HG03342 (cell line): ENCODE results near the gene PMEPA1.
A peak's percentile ranks its signal among the peaks of the same experiment; 100 is the strongest.

ENCODE experiments used
- ATAC-seq: cut with Tn5 transposase; IDR thresholded peaks from one replicate; pipeline ENCODE4 v1.9.1; 2021; ENCODE audit warnings: mild to moderate bottlenecking, moderate library complexity; ENCODE audit not compliant: unreplicated experiment

Gene PMEPA1

GRCh38 chr20:57709823-57710799, at the start of gene PMEPA1:
Gene PMEPA1, minus strand, starts transcription at chr20:57710015. Its CDS starts 433 bp downstream, at chr20:57709582.
- peak; percentile 64 for ATAC-seq

GRCh38 chr20:57757767-57758166, 48.0 kb upstream of the PMEPA1 start:
- ATAC-seq, result no peak

DNA sequence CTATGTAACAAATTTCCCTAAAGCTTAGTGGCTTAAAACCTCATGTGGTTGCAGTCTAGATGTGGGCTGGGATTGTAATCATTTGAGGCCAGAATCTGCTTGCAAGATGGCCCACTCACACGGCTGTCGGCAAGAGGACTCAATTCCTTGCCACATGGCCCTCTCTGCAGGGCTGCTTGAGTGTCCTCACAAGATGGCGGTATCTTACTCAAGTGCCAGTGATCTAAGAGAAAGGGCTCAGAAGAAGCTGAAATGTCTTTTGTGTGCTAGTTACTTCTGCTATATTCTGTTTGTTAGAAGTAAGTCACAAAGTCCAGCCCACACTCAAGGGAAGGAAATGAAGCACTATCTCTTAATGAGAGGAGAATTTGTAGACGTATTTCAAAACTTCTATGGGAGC, 47.1 kb upstream of the PMEPA1 start:
- ATAC-seq, result no peak

- ATAC-seq, result no peak
Measured at GRCh38 chr20:57756213-57756612, 46.4 kb upstream of the PMEPA1 start.

- ATAC-seq, result no peak
Measured at GRCh38 chr20:57755609-57756008, 45.8 kb upstream of the PMEPA1 start.

GRCh38 chr20:57754190-57754589, 44.4 kb upstream of the PMEPA1 start:
- no peak for ATAC-seq

GRCh38 chr20:57753332-57754164, 43.7 kb upstream of the PMEPA1 start:
- ATAC-seq, result no peak

GRCh38 chr20:57751411-57751810, 41.6 kb upstream of the PMEPA1 start:
- no peak for ATAC-seq

DNA sequence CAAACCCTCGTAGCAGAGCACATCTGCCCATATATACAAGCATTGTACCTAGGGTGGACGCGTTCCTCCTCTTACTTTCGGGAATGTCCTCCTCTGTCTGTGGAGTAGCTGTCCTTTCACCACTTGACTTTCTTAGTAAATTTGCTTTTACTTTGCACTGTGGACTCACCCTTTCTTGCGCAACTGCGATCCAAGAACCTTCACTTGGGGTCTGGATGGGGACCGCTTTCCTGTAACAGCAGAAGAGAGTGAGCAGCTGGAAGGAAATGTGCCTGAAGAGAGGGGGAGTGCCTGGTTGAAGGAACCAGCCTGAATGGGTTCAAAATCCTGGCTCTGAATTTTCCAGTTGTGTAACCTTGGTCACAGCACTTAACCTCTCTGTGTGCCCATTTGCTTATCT, 40.1 kb upstream of the PMEPA1 start:
- no peak for ATAC-seq

- ATAC-seq, result no peak
Measured at GRCh38 chr20:57749131-57749690, 39.4 kb upstream of the PMEPA1 start.

- ATAC-seq, result no peak
Measured at GRCh38 chr20:57748601-57749130, 38.9 kb upstream of the PMEPA1 start.

- ATAC-seq, result no peak
Measured at GRCh38 chr20:57747861-57748481, 38.2 kb upstream of the PMEPA1 start.

DNA sequence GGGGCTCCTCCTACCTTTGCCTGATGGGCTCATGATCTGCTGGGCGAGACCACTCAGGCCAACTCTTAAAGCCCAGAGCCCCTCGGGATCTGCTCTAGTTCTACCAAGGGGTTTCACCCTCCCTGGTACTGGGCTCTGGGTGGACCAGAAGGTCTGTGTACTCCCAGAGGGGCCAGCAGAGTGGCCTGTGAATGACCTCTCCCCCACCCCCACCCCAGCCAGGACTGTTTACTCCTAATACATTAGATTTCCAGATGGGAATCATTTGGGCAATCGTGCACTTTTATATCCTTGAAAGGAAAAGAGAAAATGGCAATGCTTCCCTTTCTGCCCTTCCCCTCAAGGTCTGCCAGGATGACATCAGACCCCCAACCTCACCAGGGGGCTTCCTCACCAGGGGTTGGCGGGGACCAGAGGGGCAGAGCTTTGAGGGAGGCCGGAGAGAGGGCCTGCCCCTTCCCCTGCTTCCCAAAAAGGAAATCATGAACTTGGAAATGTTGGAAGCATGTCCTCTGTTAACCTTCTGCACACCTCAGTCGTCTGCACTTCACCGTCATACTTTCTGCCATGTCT, 37.1 kb upstream of the PMEPA1 start:
- ATAC-seq, result no peak

GRCh38 chr20:57746201-57746600, 36.4 kb upstream of the PMEPA1 start:
- ATAC-seq, result no peak

- ATAC-seq, result no peak
Measured at GRCh38 chr20:57744206-57744605, 34.4 kb upstream of the PMEPA1 start.

GRCh38 chr20:57743450-57744095, 33.8 kb upstream of the PMEPA1 start:
- no peak for ATAC-seq

GRCh38 chr20:57742507-57743181, 32.8 kb upstream of the PMEPA1 start:
- ATAC-seq, result no peak

DNA sequence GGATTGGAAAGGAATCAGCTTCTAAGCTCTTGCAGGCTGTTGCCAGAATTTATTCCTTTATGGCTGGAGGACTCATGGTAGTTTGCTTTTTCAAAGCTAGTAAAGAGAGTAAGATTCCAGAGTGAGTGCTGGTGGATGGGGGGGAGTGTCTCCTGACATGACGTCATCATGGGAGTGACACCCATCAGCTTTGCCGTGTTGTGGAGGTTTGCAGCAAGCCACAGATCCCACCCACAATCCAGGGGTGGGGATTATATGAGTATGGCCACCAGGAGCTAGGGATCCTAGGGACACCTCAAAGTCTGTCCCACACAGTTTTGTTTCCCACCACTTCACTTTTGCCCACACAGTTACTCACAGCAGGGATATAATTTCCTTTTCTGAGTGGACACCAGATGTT, 28.7 kb upstream of the PMEPA1 start:
- ATAC-seq, result no peak

- no peak for ATAC-seq
Measured at GRCh38 chr20:57738053-57738452, 28.2 kb upstream of the PMEPA1 start.
